Fibroblast of lung (primary cell): ENCODE measurements around the gene CIB4. TPM values are rescaled to one million over a fixed set of nuclear protein-coding genes. Genes with fewer than 3 reads are reported as not detected.

Experiments
- DNase-seq, 2 donors: peaks; one replicate each; pipeline versions ENCODE4 v3.0.0 to v3.0.0-alpha.2; 2010; ENCODE audit warnings: low read depth in 2 of 2
- H2AFZ ChIP-seq: 2 replicates; pipeline ENCODE4 v1.5.1; 2012; ENCODE audit warnings: low read length, control low read depth, inconsistent platforms
- H3K27ac ChIP-seq: 2 replicates; pipeline ENCODE4 v1.5.1; 2011; ENCODE audit warnings: low read length, control low read depth; ENCODE audit not compliant: insufficient read depth
- H3K27me3 ChIP-seq: 2 replicates; pipeline ENCODE4 v1.5.1; 2011; ENCODE audit warnings: mild to moderate bottlenecking, low read length; ENCODE audit not compliant: control insufficient read depth, insufficient read depth
- H3K36me3 ChIP-seq: 2 replicates; pipeline ENCODE4 v1.5.1; 2011; ENCODE audit warnings: low read length; ENCODE audit not compliant: control insufficient read depth, insufficient read depth
- H3K4me1 ChIP-seq: 2 replicates; pipeline ENCODE4 v1.5.1; 2011; ENCODE audit warnings: low read length; ENCODE audit not compliant: control insufficient read depth, insufficient read depth; ENCODE audit errors: extremely low read depth
- H3K4me2 ChIP-seq: 2 replicates; pipeline ENCODE4 v1.5.1; 2011; ENCODE audit warnings: low read length, control low read depth; ENCODE audit not compliant: insufficient read depth; ENCODE audit errors: extremely low read depth
- H3K4me3 ChIP-seq, 4 experiments: fragments of 200-600 bp in 1 of 4; sonication (generic) in 1 of 4; replicated peaks in 1 of 4; 2 replicates each; pipeline ENCODE4 v1.5.1; 2011 to 2016; ENCODE audit warnings: low read length in 4 of 4, low read depth in 3 of 4, mild to moderate bottlenecking in 3 of 4, control low read depth in 2 of 4, inconsistent platforms in 1 of 4, mixed read lengths in 1 of 4; ENCODE audit not compliant: insufficient read depth in 1 of 4; ENCODE audit errors: control extremely low read depth in 1 of 4
- H3K79me2 ChIP-seq: 2 replicates; pipeline ENCODE4 v1.5.1; 2012; ENCODE audit warnings: mild to moderate bottlenecking, low read length, inconsistent platforms; ENCODE audit not compliant: control insufficient read depth, insufficient read depth
- H3K9ac ChIP-seq: 2 replicates; pipeline ENCODE4 v1.5.1; 2011; ENCODE audit warnings: mild to moderate bottlenecking, low read length, control low read depth; ENCODE audit not compliant: insufficient read depth
- H3K9me3 ChIP-seq: 2 replicates; pipeline ENCODE4 v1.5.1; 2012; ENCODE audit warnings: low read depth, low read length; ENCODE audit not compliant: control insufficient read depth, insufficient read depth
- H4K20me1 ChIP-seq: 2 replicates; pipeline ENCODE4 v1.5.1; 2011; ENCODE audit warnings: low read length; ENCODE audit not compliant: control insufficient read depth, insufficient read depth; ENCODE audit errors: extremely low read depth
- CTCF ChIP-seq, 2 donors: IDR thresholded peaks in 1 of 2; conservative IDR thresholded peaks in 1 of 2; 1 replicate in 1 of 2; 2 replicates in 1 of 2; pipeline ENCODE4 v1.5.1; 2011 to 2012; ENCODE audit warnings: low read length in 2 of 2, control low read depth in 1 of 2, inconsistent platforms in 1 of 2, low read depth in 1 of 2, mild to moderate bottlenecking in 1 of 2
- EZH2 ChIP-seq: IDR thresholded peaks from 2 replicates; pipeline ENCODE4 v1.5.1; 2012; ENCODE audit warnings: low read length, control low read depth, mild to moderate bottlenecking; ENCODE audit errors: missing control alignments
- polyA plus RNA-seq, 2 donors: library from polyadenylated mRNA; depleted of rRNA in 1 of 2; stranded (reverse) in 1 of 2; unstranded in 1 of 2; fragments of >200 nt; gene quantifications; 2 replicates each; pipeline ENCODE4 v1.2.1, GENCODE V29; 2011 to 2012; ENCODE audit warnings: missing spikeins in 1 of 2
- total RNA-seq: library from RNA; depleted of rRNA; stranded (reverse); fragments of >200 nt; gene quantifications from 2 replicates; pipeline ENCODE4 v1.2.1, GENCODE V29; 2014

The CIB4 gene
- total and polyA plus RNA-seq, 2 donors (not counting 1 experiment from before 2014, with no cell fraction given), result not detected

DNA sequence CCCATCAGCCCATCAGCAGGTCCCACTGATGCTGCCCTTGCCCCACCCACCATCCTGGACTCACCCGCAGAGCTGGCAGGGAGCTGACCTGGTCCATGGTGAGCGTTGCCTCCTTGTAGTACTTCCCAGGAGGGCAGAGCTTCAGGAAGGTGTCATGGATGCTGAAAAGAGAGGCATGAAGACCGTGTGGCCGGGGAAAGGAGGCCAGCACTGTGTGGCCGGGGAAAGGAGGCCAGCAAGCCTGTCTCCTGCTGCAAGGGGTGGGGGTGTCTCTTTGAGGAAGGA lies 11.9 kb downstream of the CIB4 start:
- peaks cover 3% of the 10 kb centered on the region for H3K27me3 ChIP-seq
- no peaks in the 10 kb centered on the region for H4K20me1 ChIP-seq
- no peak overlapping the region for H3K4me2 ChIP-seq
- no peak overlapping the region for H3K9ac ChIP-seq
- no peak overlapping the region for H2AFZ ChIP-seq
- H3K9me3 ChIP-seq, result no peaks in the 10 kb centered on the region
- no peak for TF ChIP-seq CTCF (conservative IDR thresholded peaks at IDR 0.05 in 1 of 2, IDR thresholded peaks at IDR 0.05 in 1 of 2; ENCODE audit: low read depth in 1 of 2, low read length in 2 of 2)
- no peak for TF ChIP-seq EZH2
- H3K27ac ChIP-seq, result no peak overlapping the region
- H3K79me2 ChIP-seq, result no peaks in the 10 kb centered on the region
- H3K36me3 ChIP-seq, result no peaks in the 10 kb centered on the region
- DNase-seq, result no peak
- no peaks in the 10 kb centered on the region for H3K4me1 ChIP-seq
- H3K4me3 ChIP-seq, result no peak overlapping the region

GRCh38 chr2:26628561-26629345 lies 12.4 kb downstream of the CIB4 start:
- Histone ChIP-seq H3K27ac (no peak overlapping the region), H3K27me3 (no peaks in the 10 kb centered on the region), H4K20me1 (no peaks in the 10 kb centered on the region)

More at GRCh38 chr2:26628561-26629345, 12.4 kb downstream of the CIB4 start:
- Histone ChIP-seq H3K79me2 (no peaks in the 10 kb centered on the region), H3K4me3 (no peak overlapping the region), H3K9ac (no peak overlapping the region), H2AFZ (no peak overlapping the region), H3K4me2 (no peak overlapping the region), H3K4me1 (peaks cover 1% of the 10 kb centered on the region), H3K36me3 (no peaks in the 10 kb centered on the region), H3K9me3 (no peaks in the 10 kb centered on the region)
- TF ChIP-seq CTCF (conservative IDR thresholded peaks at IDR 0.05 in 1 of 2, IDR thresholded peaks at IDR 0.05 in 1 of 2; ENCODE audit: low read depth in 1 of 2, low read length in 2 of 2), result no peak
- TF ChIP-seq EZH2, result no peak
- DNase-seq, result no peak
